ENCODE results near the gene CERS3.
"Not testable (repeated sequence)": the region's sequence is repeated elsewhere in the genome, so short reads cannot be mapped to it uniquely, and the experiment has no call there.

CERS3 gene

GRCh38 chr15:100464888-100465287, 63.9 kb downstream of the CERS3 start:
- DNase-seq (ENCODE audit: low read depth in 3 of 3) = peak in 1 of 3 experiments; percentile 0

- no peak for DNase-seq (ENCODE audit: low read depth in 3 of 3)
Measured at GRCh38 chr15:100464256-100464655, 64.5 kb downstream of the CERS3 start.

- DNase-seq (ENCODE audit: low read depth in 3 of 3) = no peak
Measured at GRCh38 chr15:100463515-100463914, 65.2 kb downstream of the CERS3 start.

GRCh38 chr15:100461049-100461448, 67.7 kb downstream of the CERS3 start:
- no peak for DNase-seq (ENCODE audit: low read depth in 3 of 3)

GRCh38 chr15:100457201-100457600, 71.5 kb downstream of the CERS3 start:
- no peak for DNase-seq (ENCODE audit: low read depth in 3 of 3)

GRCh38 chr15:100454148-100454547, 74.6 kb downstream of the CERS3 start:
- no peak for DNase-seq (ENCODE audit: low read depth in 3 of 3)

- DNase-seq (ENCODE audit: low read depth in 3 of 3) = no peak
Measured at GRCh38 chr15:100448481-100448880, 80.3 kb downstream of the CERS3 start.

GRCh38 chr15:100441063-100441462, 87.7 kb downstream of the CERS3 start:
- DNase-seq (ENCODE audit: low read depth in 3 of 3) = not testable (repeated sequence)

GRCh38 chr15:100439514-100439913, 89.2 kb downstream of the CERS3 start:
- DNase-seq (ENCODE audit: low read depth in 3 of 3) = no peak

- DNase-seq (ENCODE audit: low read depth in 3 of 3) = peak in 1 of 3 experiments; percentile 26
Measured at GRCh38 chr15:100438570-100438969, 90.2 kb downstream of the CERS3 start.

- no peak for DNase-seq (ENCODE audit: low read depth in 3 of 3)
Measured at GRCh38 chr15:100437261-100437660, 91.5 kb downstream of the CERS3 start.

GRCh38 chr15:100434561-100434960, 94.2 kb downstream of the CERS3 start:
- no peak for DNase-seq (ENCODE audit: low read depth in 3 of 3)

- DNase-seq (ENCODE audit: low read depth in 3 of 3) = no peak
Measured at GRCh38 chr15:100434038-100434437, 94.7 kb downstream of the CERS3 start.

- DNase-seq (ENCODE audit: low read depth in 3 of 3) = no peak
Measured at GRCh38 chr15:100433304-100433703, 95.4 kb downstream of the CERS3 start.

- no peak for DNase-seq (ENCODE audit: low read depth in 3 of 3)
Measured at GRCh38 chr15:100430411-100430810, 98.3 kb downstream of the CERS3 start.

- no peak for DNase-seq (ENCODE audit: low read depth in 3 of 3)
Measured at GRCh38 chr15:100429116-100429728, 99.5 kb downstream of the CERS3 start.

- no peak for DNase-seq (ENCODE audit: low read depth in 3 of 3)
Measured at GRCh38 chr15:100426937-100427336, 101.8 kb downstream of the CERS3 start.

- no peak for DNase-seq (ENCODE audit: low read depth in 3 of 3)
Measured at GRCh38 chr15:100405179-100405578, 123.6 kb downstream of the CERS3 start.

- no peak for DNase-seq (ENCODE audit: low read depth in 3 of 3)
Measured at GRCh38 chr15:100400996-100401395, 127.8 kb downstream of the CERS3 start.

GRCh38 chr15:100394736-100395440, 133.9 kb downstream of the CERS3 start:
- DNase-seq (ENCODE audit: low read depth in 3 of 3) = no peak

GRCh38 chr15:100393008-100393407, 135.7 kb downstream of the CERS3 start:
- no peak for DNase-seq (ENCODE audit: low read depth in 3 of 3)

GRCh38 chr15:100385300-100386050, 143.3 kb downstream of the CERS3 start:
- DNase-seq (ENCODE audit: low read depth in 3 of 3) = no peak

GRCh38 chr15:100384108-100384410, 144.7 kb downstream of the CERS3 start:
- DNase-seq (ENCODE audit: low read depth in 3 of 3) = no peak

All from stimulated activated CD4-positive, alpha-beta T cell treated with anti-CD3 and anti-CD28 coated beads, TNF-alpha, amount 100 ng/mL, for 24 hours (primary cell).